OCI-LY7 (cell line): Measurements from ENCODE around the gene EDN2. TPM values are rescaled to one million over a fixed set of nuclear protein-coding genes. Genes with fewer than 3 reads are reported as not detected.

Experiments
- BruUV-seq: library from RNA; stranded (reverse); fragments of 400-500 nt; replicated peaks from 2 replicates; lab custom pipeline; 2021; lab: Mats Ljungman, UMichigan
- CTCF ChIA-PET: fragments of 300-600 bp; sonication (Branson Sonifier 250); formaldehyde crosslinking; loops from one replicate; lab custom pipeline; 2022; ENCODE audit warnings: antibody characterized with exemption; ENCODE audit not compliant: unreplicated experiment; lab: Charles Lee
- POLR2A ChIA-PET: fragments of 300-600 bp; sonication (Branson Sonifier 250); formaldehyde crosslinking; loops from one replicate; lab custom pipeline; 2022; ENCODE audit warnings: antibody characterized with exemption; lab: Charles Lee
- DNase-seq: peaks from one replicate; pipeline ENCODE4 v3.0.0-alpha.2; 2015; ENCODE audit warnings: low spot score
- H2AFZ ChIP-seq: fragments of 200-600 bp; sonication (generic), shearing (Covaris generic); 2 replicates; pipeline ENCODE4 v1.6.1; 2014; ENCODE audit warnings: mild to moderate bottlenecking, antibody characterized with exemption, low read length, moderate library complexity
- H3K27ac ChIP-seq: fragments of 200-600 bp; sonication (generic); 2 replicates; pipeline ENCODE4 v1.5.1; 2014; ENCODE audit warnings: mixed run types, low read depth, mild to moderate bottlenecking, moderate library complexity, low read length, inconsistent platforms; ENCODE audit not compliant: poor library complexity, severe bottlenecking
- H3K36me3 ChIP-seq: fragments of 200-600 bp; sonication (generic); 2 replicates; pipeline ENCODE4 v1.6.1; 2014; ENCODE audit warnings: mild to moderate bottlenecking, antibody characterized with exemption, low read length, moderate library complexity, mixed read lengths; ENCODE audit not compliant: insufficient read depth
- H3K4me1 ChIP-seq: fragments of 200-600 bp; sonication (generic); 2 replicates; pipeline ENCODE4 v1.5.1; 2014; ENCODE audit warnings: mild to moderate bottlenecking, low read length; ENCODE audit not compliant: insufficient read depth, poor library complexity, severe bottlenecking
- H3K4me2 ChIP-seq: fragments of 200-600 bp; sonication (generic); 2 replicates; pipeline ENCODE4 v1.6.1; 2014; ENCODE audit warnings: mild to moderate bottlenecking, low read length
- H3K4me3 ChIP-seq: fragments of 200-600 bp; sonication (generic); 2 replicates; pipeline ENCODE4 v1.5.1; 2014; ENCODE audit warnings: mild to moderate bottlenecking, low read depth, low read length; ENCODE audit not compliant: poor library complexity, severe bottlenecking
- H3K79me2 ChIP-seq: fragments of 200-600 bp; sonication (generic); 2 replicates; pipeline ENCODE4 v1.6.1; 2016; ENCODE audit warnings: low read depth, mild to moderate bottlenecking, low read length, moderate library complexity, mixed read lengths; ENCODE audit not compliant: insufficient read depth
- H3K9me2 ChIP-seq: fragments of 200-600 bp; sonication (generic); 2 replicates; pipeline ENCODE4 v1.6.1; 2016; ENCODE audit warnings: mild to moderate bottlenecking, low read length, mixed read lengths; ENCODE audit not compliant: insufficient read depth
- H3K9me3 ChIP-seq: fragments of 200-600 bp; sonication (generic); 2 replicates; pipeline ENCODE4 v1.6.1; 2014; ENCODE audit warnings: mild to moderate bottlenecking, mixed run types, low read length, mixed read lengths
- H4K20me1 ChIP-seq: fragments of 200-600 bp; sonication (generic); 2 replicates; pipeline ENCODE4 v1.6.1; 2014; ENCODE audit warnings: mild to moderate bottlenecking, antibody characterized with exemption, low read length, moderate library complexity, mixed read lengths; ENCODE audit not compliant: insufficient read depth
- CTCF ChIP-seq: fragments of 200-600 bp; sonication (generic); conservative IDR thresholded peaks from 2 replicates; pipeline ENCODE4 v1.5.1; 2014; ENCODE audit warnings: mild to moderate bottlenecking, antibody characterized with exemption, low read length, moderate library complexity, mixed read lengths
- EZH2phosphoT487 ChIP-seq: fragments of 200-600 bp; sonication (generic); IDR thresholded peaks from 2 replicates; pipeline ENCODE4 v1.6.1; 2018; ENCODE audit warnings: low read depth, borderline replicate concordance, mild to moderate bottlenecking, mixed run types, antibody characterized with exemption, low read length, moderate library complexity, mixed read lengths
- intact Hi-C: fragments of 100-400 bp; cut with micrococcal nuclease; formaldehyde crosslinking; loops from one replicate; pipeline ENCODE4 v1.10.0; 2022; ENCODE audit not compliant: unreplicated experiment
- total RNA-seq, 2 experiments: library from RNA; depleted of rRNA in 1 of 2; stranded (reverse); fragments of >200 nt in 1 of 2; shearing (Covaris generic) in 1 of 2; gene quantifications; 2 replicates each; pipeline ENCODE4 v1.2.3, GENCODE V29; 2014 to 2022

Gene EDN2
- total RNA-seq, 2 experiments from 2014 or later, result not detected

- Histone ChIP-seq H4K20me1 (no peaks in the 10 kb centered on the region), H2AFZ (no peak overlapping the region), H3K36me3 (no peaks in the 10 kb centered on the region), H3K4me3 (no peak overlapping the region), H3K4me1 (no peaks in the 10 kb centered on the region), H3K79me2 (no peaks in the 10 kb centered on the region), H3K4me2 (no peak overlapping the region), H3K27ac (no peak overlapping the region), H3K9me2 (no peaks in the 10 kb centered on the region), H3K9me3 (no peaks in the 10 kb centered on the region)
- intact Hi-C loops, result no loop called here
- no peak for DNase-seq
- BruUV-seq, result no TSS peak
- ChIA-PET POLR2A (no interaction called here), CTCF (no interaction called here)
- TF ChIP-seq CTCF (no peak), EZH2phosphoT487 (no peak)
Observed at GRCh38 chr1:41529621-41530395, 45.3 kb upstream of the EDN2 start.

- H3K27ac ChIP-seq, result no peak overlapping the region
- H3K9me3 ChIP-seq, result no peaks in the 10 kb centered on the region
- DNase-seq, result no peak
- intact Hi-C loops, result no loop called here
- no peak overlapping the region for H3K4me3 ChIP-seq
- H3K4me2 ChIP-seq, result no peak overlapping the region
- no peak overlapping the region for H2AFZ ChIP-seq
- H3K79me2 ChIP-seq, result no peaks in the 10 kb centered on the region
- no peaks in the 10 kb centered on the region for H3K36me3 ChIP-seq
- POLR2A ChIA-PET, result no interaction called here
- TF ChIP-seq CTCF (no peak), EZH2phosphoT487 (no peak)
- CTCF ChIA-PET, result no interaction called here
- no TSS peak for BruUV-seq
- H4K20me1 ChIP-seq, result no peaks in the 10 kb centered on the region
- H3K4me1 ChIP-seq, result no peaks in the 10 kb centered on the region
- H3K9me2 ChIP-seq, result no peaks in the 10 kb centered on the region
Observed at GRCh38 chr1:41528726-41529605, 44.5 kb upstream of the EDN2 start.
